Brain microvascular endothelial cell (primary cell): ENCODE data around the gene TOR1AIP1.

Experiments
- DNase-seq: peaks from one replicate; pipeline ENCODE4 v3.0.0-alpha.2; 2020
- H3K27ac ChIP-seq: fragments of 250-450 bp; sonication (Bioruptor Pico); 2 replicates; pipeline ENCODE4 v1.5.1; 2020; ENCODE audit warnings: mild to moderate bottlenecking, moderate library complexity
- H3K27me3 ChIP-seq: fragments of 250-450 bp; sonication (Bioruptor Pico); replicated peaks from 2 replicates; pipeline ENCODE4 v1.5.1; 2020; ENCODE audit warnings: mild to moderate bottlenecking
- H3K36me3 ChIP-seq: fragments of 250-450 bp; sonication (Bioruptor Pico); replicated peaks from 2 replicates; pipeline ENCODE4 v1.5.1; 2020; ENCODE audit warnings: mild to moderate bottlenecking
- H3K4me3 ChIP-seq: 2 replicates; pipeline ENCODE4 v1.5.1; 2011; ENCODE audit warnings: low read depth, mild to moderate bottlenecking, control low read depth, low read length, moderate library complexity
- CTCF ChIP-seq: IDR thresholded peaks from 2 replicates; pipeline ENCODE4 v1.5.1; 2011; ENCODE audit warnings: low read depth, mild to moderate bottlenecking, moderate library complexity, low read length, control low read depth, inconsistent platforms; ENCODE audit errors: missing control alignments
- in situ Hi-C: cut with HindIII; loops from 2 replicates; pipeline ENCODE4 v1.10.0; 2017; ENCODE audit warnings: low sequenced_read_pairs, low pct_ligation_motif_present

The TOR1AIP1 gene

DNA sequence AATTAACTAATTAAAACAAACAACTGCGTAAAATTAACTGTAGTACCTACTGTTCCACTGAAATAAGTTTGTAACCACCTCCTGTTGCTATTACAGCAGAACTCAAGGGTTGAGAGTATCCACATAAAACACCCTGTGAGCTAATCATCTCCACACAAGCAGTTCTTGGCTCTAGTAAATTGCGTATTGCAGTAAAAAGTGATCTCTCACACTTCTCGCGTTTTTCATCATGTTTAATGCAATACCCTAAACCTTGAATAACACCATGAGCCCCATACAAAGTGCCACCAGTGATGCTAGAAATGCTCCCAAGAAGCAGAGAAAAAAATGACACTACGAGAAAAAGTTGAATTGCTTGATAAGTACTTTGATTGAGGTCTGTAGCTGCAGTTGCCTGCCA, 43.2 kb downstream of the TOR1AIP1 start:
- DNase-seq, result no peak
- in situ Hi-C loops, result no loop called here
- H3K36me3 ChIP-seq, result no peaks in the 10 kb centered on the region
- TF ChIP-seq CTCF, result no peak
- no peak overlapping the region for H3K4me3 ChIP-seq
- H3K27me3 ChIP-seq, result no peaks in the 10 kb centered on the region
- no peak overlapping the region for H3K27ac ChIP-seq

- Histone ChIP-seq H3K36me3 (no peaks in the 10 kb centered on the region), H3K4me3 (no peak overlapping the region), H3K27ac (no peak overlapping the region), H3K27me3 (no peaks in the 10 kb centered on the region)
- peak; percentile 3 for DNase-seq
- in situ Hi-C loops, result no loop called here
- no peak for TF ChIP-seq CTCF
These were observed 44.1 kb downstream of the TOR1AIP1 start for GRCh38 chr1:179925922-179926849.

- no peak overlapping the region for H3K4me3 ChIP-seq
- no peak for TF ChIP-seq CTCF
- H3K36me3 ChIP-seq, result no peaks in the 10 kb centered on the region
- no peak overlapping the region for H3K27ac ChIP-seq
- in situ Hi-C loops, result no loop called here
- DNase-seq, result no peak
- no peaks in the 10 kb centered on the region for H3K27me3 ChIP-seq
These were observed 44.7 kb downstream of the TOR1AIP1 start for GRCh38 chr1:179926850-179927205.

DNA sequence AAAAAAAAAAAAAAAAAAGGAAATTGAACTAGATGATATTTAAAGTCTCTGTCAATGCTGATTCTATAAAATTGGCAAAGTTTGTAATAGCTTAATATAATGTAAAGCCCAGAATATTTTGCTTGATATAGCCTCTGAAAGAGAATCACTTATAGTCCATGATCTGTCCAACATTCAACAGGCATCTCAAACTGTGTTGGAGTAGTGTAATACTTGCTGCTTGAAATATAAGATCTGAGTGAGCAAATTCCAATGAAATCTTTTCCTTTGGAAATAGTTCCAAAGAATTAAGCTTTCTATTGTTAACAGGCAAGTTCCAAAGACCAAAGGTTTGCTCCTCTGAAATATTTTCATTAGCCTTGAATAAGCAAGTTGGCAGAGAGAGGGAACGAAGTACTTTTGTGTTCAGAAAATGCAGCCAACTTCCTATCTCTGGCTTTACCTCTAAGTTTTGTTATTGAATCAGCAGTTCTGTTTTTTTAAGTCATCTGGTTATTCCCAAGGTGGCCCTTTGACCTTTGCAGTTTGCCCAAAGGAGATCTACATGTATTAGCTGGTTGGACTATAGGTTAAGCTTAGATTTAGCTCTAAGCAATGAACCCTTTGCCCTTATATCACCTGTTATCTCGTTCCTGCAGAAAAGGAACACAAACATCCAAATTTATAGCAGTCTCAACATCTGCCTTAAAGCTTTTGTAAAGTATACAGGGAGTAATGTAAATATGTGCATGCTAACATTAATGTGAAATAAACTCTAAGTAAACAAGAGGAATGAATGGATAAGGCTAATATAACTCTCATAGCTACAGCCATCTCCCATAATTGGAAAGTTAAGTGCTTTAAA, 48.1 kb downstream of the TOR1AIP1 start:
- in situ Hi-C loops, result no loop called here
- no peak overlapping the region for H3K4me3 ChIP-seq
- no peak for DNase-seq

GRCh38 chr1:179930867-179931266, 48.8 kb downstream of the TOR1AIP1 start:
- Histone ChIP-seq H3K27me3 (no peaks in the 10 kb centered on the region), H3K36me3 (no peaks in the 10 kb centered on the region), H3K27ac (no peak overlapping the region), H3K4me3 (no peak overlapping the region)
- in situ Hi-C loops, result no loop called here
- no peak for TF ChIP-seq CTCF
- peak; percentile 25 for DNase-seq

More for the DNA sequence above, 48.1 kb downstream of the TOR1AIP1 start:
- TF ChIP-seq CTCF, result no peak
- no peak overlapping the region for H3K27ac ChIP-seq
- H3K27me3 ChIP-seq, result no peaks in the 10 kb centered on the region
- no peaks in the 10 kb centered on the region for H3K36me3 ChIP-seq
